HG03439 (cell line): Measurements from ENCODE around the gene MUC12.
"Not testable (repeated sequence)": the region's sequence is repeated elsewhere in the genome, so short reads cannot be mapped to it uniquely, and the experiment has no call there.

Source experiments
- ATAC-seq: cut with Tn5 transposase; IDR thresholded peaks from one replicate; pipeline ENCODE4 v1.9.1; 2021; ENCODE audit warnings: mild to moderate bottlenecking, moderate library complexity; ENCODE audit not compliant: unreplicated experiment

The MUC12 gene, protein sequence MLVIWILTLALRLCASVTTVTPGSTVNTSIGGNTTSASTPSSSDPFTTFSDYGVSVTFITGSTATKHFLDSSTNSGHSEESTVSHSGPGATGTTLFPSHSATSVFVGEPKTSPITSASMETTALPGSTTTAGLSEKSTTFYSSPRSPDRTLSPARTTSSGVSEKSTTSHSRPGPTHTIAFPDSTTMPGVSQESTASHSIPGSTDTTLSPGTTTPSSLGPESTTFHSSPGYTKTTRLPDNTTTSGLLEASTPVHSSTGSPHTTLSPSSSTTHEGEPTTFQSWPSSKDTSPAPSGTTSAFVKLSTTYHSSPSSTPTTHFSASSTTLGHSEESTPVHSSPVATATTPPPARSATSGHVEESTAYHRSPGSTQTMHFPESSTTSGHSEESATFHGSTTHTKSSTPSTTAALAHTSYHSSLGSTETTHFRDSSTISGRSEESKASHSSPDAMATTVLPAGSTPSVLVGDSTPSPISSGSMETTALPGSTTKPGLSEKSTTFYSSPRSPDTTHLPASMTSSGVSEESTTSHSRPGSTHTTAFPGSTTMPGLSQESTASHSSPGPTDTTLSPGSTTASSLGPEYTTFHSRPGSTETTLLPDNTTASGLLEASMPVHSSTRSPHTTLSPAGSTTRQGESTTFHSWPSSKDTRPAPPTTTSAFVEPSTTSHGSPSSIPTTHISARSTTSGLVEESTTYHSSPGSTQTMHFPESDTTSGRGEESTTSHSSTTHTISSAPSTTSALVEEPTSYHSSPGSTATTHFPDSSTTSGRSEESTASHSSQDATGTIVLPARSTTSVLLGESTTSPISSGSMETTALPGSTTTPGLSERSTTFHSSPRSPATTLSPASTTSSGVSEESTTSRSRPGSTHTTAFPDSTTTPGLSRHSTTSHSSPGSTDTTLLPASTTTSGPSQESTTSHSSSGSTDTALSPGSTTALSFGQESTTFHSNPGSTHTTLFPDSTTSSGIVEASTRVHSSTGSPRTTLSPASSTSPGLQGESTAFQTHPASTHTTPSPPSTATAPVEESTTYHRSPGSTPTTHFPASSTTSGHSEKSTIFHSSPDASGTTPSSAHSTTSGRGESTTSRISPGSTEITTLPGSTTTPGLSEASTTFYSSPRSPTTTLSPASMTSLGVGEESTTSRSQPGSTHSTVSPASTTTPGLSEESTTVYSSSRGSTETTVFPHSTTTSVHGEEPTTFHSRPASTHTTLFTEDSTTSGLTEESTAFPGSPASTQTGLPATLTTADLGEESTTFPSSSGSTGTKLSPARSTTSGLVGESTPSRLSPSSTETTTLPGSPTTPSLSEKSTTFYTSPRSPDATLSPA (N-terminal part only)

GRCh38 chr7:100969066-100969615 is at the start of gene MUC12:
MUC12 (plus strand) TSS chr7:100969565; CDS start chr7:100969623, 58 bp downstream.
- ATAC-seq = no peak

GRCh38 chr7:100919779-100920437 is 49.5 kb upstream of the MUC12 start:
- ATAC-seq = not testable (repeated sequence)

- ATAC-seq = no peak
Measured at GRCh38 chr7:100921039-100921438, 48.3 kb upstream of the MUC12 start.

DNA sequence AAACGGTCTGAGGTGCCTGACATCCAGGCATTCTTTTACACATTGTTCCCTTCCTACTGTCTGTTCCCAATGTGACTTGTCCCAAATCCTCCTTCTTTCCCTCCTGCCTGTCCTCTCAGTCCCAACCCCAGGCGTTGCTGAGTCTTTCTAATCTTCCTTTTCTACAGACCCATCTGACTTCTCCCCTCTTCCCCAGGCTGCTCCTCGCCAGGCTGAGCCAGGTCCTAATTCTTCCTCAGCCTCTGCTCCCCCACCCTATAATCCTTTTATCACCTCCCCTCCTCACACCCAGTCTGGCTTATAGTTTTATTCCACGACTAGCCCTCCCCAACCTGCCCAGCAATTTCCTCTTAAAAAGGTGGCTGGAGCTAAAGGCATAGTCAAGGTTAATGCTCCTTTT is 45.7 kb upstream of the MUC12 start:
- ATAC-seq = not testable (repeated sequence)

- no peak for ATAC-seq
Measured at GRCh38 chr7:100929808-100930174, 39.6 kb upstream of the MUC12 start.

- no peak for ATAC-seq
Measured at GRCh38 chr7:100933734-100934133, 35.6 kb upstream of the MUC12 start.

GRCh38 chr7:100935381-100935780 is 34.0 kb upstream of the MUC12 start:
- not testable (repeated sequence) for ATAC-seq

- ATAC-seq = not testable (repeated sequence)
Measured at GRCh38 chr7:100936167-100936566, 33.2 kb upstream of the MUC12 start.

- ATAC-seq = no peak
Measured at GRCh38 chr7:100942045-100942774, 27.2 kb upstream of the MUC12 start.

GRCh38 chr7:100943693-100944092 is 25.7 kb upstream of the MUC12 start:
- ATAC-seq = no peak

GRCh38 chr7:100944138-100944537 is 25.2 kb upstream of the MUC12 start:
- ATAC-seq = no peak

DNA sequence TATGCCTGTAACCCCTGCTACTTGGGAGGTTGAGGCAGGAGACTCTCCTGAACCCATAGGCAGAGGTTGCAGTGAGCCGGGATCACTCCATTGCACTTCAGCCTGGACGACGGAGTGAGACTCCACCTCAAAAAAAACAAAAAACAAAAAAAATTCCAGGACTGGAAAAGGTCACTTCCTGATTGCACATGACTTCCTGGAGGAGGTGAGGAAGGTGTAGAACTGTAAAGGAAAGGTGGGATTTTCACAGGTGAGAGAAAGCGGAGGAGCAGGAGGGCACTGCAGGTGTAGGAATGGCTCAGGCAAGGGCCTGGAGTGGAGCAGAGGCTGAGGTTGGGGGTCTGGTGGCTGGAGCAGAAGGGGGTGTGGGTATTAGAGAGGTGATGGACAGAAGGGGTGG is 23.3 kb upstream of the MUC12 start:
- no peak for ATAC-seq

DNA sequence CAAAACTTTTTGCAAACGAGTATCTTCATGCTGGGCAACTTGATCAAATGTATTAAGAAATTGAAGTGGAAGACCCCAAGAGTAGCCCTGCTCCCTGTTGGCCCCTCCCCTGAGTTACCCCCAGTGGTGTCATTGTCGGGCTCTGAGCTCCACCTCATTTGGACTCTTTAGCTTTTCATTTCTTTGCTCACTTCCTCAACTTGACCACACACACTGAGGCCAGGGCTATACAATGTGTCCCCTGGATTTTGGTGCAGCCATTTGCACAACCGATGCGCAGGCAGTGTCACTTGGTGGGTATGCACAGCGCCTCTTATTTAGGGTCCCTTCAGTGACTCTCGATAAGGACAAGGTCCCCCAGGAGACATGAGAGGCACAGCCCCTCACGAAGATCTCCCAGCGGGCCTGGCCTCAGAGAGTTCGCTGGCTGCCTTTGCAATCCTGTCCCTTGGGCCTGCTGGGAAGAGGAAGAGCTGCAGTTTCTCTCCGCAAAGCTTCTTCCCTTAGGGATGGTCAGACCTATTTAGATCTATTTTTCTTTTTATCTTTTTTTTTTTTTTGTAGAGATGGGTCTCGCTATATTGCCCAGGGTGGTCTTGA is 22.5 kb upstream of the MUC12 start:
- ATAC-seq = no peak

GRCh38 chr7:100947792-100948191 is 21.6 kb upstream of the MUC12 start:
- no peak for ATAC-seq

DNA sequence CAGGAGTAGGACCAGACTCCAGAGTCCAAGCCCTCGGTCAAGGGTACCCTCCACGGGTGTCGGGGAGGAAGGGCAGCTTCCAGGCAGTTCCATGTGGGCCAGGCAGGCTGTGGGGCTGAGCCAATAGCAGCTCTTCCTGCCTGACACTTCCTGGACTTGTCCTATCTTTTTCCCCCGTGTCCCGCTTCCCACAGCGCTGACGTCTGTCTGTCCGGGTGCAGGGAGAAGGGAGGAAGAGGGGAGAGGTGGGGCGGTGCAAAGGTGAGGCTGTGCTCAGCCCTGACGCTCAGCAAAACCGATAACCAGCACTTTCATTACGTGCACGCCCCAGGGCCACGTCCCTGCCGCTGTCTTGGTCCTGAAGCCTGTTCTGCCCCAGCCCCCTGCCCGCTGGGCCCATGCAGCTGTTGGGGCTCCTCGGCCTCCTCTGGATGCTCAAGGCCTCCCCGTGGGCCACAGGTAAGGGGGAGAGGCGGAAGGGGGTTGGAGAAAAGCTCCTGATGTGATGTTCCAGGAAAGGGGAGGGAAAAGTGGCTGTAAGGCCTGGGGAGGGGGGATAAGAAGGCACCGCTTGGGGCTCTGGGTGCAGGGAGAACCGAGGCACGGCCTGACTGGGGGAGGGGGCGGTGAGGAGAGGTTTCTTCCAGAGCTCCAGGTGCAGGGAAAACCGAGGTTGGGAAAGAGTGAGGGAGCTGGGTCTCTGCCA is 20.0 kb upstream of the MUC12 start, which contains the start of gene MUC3A:
TSS of gene MUC3A (plus strand) at position 308 of the 706 bp plus-strand sequence. CDS start at position 399, 91 bp downstream.
- no peak for ATAC-seq

DNA sequence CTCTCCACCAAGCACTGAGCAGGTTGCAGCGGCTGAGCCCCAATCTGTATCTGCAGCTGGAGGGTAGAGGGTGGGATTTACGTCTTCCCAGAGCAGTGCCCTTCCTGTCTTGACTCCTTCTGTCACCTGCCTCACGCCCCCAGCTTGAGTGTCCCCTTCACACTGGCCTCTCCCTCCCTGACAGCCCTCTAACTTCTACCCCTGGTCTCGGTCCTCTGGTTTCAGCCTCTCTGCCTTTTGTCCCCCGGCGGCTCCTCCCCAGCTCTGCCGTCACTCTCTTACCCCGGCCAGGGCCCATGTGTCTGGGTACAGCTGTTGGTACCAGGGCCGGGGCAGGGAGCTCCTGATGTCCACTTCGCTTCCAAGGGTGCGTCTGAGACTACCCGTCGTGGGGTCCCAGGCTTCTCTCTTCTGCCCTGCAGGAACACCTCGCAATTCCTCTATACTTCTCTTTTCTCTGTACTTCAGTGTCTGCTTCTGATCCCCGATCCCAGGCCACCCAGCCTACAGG is 19.4 kb upstream of the MUC12 start:
- no peak for ATAC-seq

GRCh38 chr7:100951172-100951571 is 18.2 kb upstream of the MUC12 start:
- ATAC-seq = no peak

DNA sequence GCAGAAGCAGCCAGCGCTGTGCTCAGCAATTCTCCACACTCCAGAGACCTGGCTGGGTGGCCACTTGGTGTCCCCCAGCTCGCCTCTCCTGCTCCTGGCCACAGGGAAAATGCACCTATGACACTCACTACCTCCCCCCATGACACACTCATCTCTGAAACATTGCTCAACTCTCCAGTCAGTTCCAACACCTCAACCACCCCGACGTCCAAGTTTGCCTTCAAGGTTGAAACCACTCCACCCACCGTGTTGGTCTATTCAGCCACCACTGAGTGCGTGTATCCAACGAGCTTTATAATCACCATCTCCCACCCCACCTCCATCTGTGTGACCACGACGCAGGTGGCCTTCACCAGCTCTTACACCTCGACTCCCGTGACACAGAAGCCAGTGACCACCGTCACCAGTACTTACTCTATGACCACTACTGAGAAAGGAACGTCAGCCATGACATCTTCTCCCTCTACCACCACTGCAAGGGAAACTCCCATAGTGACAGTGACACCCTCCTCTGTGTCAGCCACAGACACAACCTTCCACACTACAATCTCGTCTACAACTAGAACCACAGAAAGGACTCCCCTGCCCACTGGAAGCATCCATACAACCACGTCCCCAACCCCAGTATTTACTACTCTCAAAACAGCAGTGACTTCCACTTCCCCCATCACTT is 17.3 kb upstream of the MUC12 start:
- ATAC-seq = no peak
